NCI-H226 (cell line): Measurements from ENCODE around the gene SPINK5.

Experiments used
- DNase-seq: peaks from one replicate; pipeline ENCODE4 v3.0.0-alpha.2; 2015

SPINK5 gene

GRCh38 chr5:148091991-148092964 is 28.5 kb downstream of the SPINK5 start:
- no peak for DNase-seq

- DNase-seq, result no peak
These were observed 30.6 kb downstream of the SPINK5 start for GRCh38 chr5:148094336-148094735.

GRCh38 chr5:148104226-148104625 is 40.4 kb downstream of the SPINK5 start:
- no peak for DNase-seq

GRCh38 chr5:148107608-148108007 is 43.8 kb downstream of the SPINK5 start:
- DNase-seq, result no peak

GRCh38 chr5:148113243-148113642 is 49.5 kb downstream of the SPINK5 start:
- no peak for DNase-seq

GRCh38 chr5:148120317-148120716 is 56.5 kb downstream of the SPINK5 start:
- no peak for DNase-seq

GRCh38 chr5:148125641-148126040 is 61.9 kb downstream of the SPINK5 start:
- no peak for DNase-seq

GRCh38 chr5:148135091-148136048 is 71.6 kb downstream of the SPINK5 start:
- DNase-seq, result no peak

GRCh38 chr5:148140846-148141245 is 77.1 kb downstream of the SPINK5 start:
- DNase-seq, result no peak

- DNase-seq, result no peak
These were observed 77.9 kb downstream of the SPINK5 start for GRCh38 chr5:148141645-148142044.

- DNase-seq, result peak; percentile 17
These were observed 82.1 kb downstream of the SPINK5 start for GRCh38 chr5:148145916-148146315.

- no peak for DNase-seq
These were observed 82.7 kb downstream of the SPINK5 start for GRCh38 chr5:148146487-148146886.

- DNase-seq, result no peak
These were observed 83.6 kb downstream of the SPINK5 start for GRCh38 chr5:148147415-148147814.

- no peak for DNase-seq
These were observed 88.1 kb downstream of the SPINK5 start for GRCh38 chr5:148151872-148152271.

- DNase-seq, result no peak
These were observed 89.0 kb downstream of the SPINK5 start for GRCh38 chr5:148152781-148153180.

GRCh38 chr5:148156609-148157008 is 92.8 kb downstream of the SPINK5 start:
- DNase-seq, result no peak

- DNase-seq, result no peak
These were observed 98.3 kb downstream of the SPINK5 start for GRCh38 chr5:148162038-148162437.

- DNase-seq, result no peak
These were observed 99.6 kb downstream of the SPINK5 start for GRCh38 chr5:148163345-148163744.

- no peak for DNase-seq
These were observed 102.9 kb downstream of the SPINK5 start for GRCh38 chr5:148166550-148167283.

- DNase-seq, result no peak
These were observed 104.5 kb downstream of the SPINK5 start, which contains the start of gene SPINK14 for GRCh38 chr5:148168246-148168645. Gene SPINK14 (plus strand): TSS chr5:148168546. CDS start chr5:148169733, 1,187 bp downstream.

- no peak for DNase-seq
These were observed 108.6 kb downstream of the SPINK5 start for GRCh38 chr5:148172377-148172776.

GRCh38 chr5:148176480-148176879 is 112.7 kb downstream of the SPINK5 start:
- DNase-seq, result no peak

- DNase-seq, result no peak
These were observed 113.4 kb downstream of the SPINK5 start for GRCh38 chr5:148177207-148177606.
